NCI-H2227 (cell line): ENCODE results near the gene C17orf100.
"Not testable (repeated sequence)": the region's sequence is repeated elsewhere in the genome, so short reads cannot be mapped to it uniquely, and the experiment has no call there.

ENCODE experiments used
- DNase-seq: peaks from one replicate; lab custom pipeline; 2025; ENCODE audit not compliant: unreplicated experiment; lab: John Stamatoyannopoulos, UW

C17orf100 gene

GRCh38 chr17:6688944-6689343 is 37.4 kb downstream of the C17orf100 start:
- no peak for DNase-seq

GRCh38 chr17:6690641-6691040 is 39.1 kb downstream of the C17orf100 start:
- DNase-seq = no peak

GRCh38 chr17:6691546-6691945 is 40.0 kb downstream of the C17orf100 start:
- no peak for DNase-seq

- not testable (repeated sequence) for DNase-seq
Measured at GRCh38 chr17:6691958-6692357, 40.4 kb downstream of the C17orf100 start.

GRCh38 chr17:6695051-6695450 is 43.5 kb downstream of the C17orf100 start:
- no peak for DNase-seq

GRCh38 chr17:6695565-6695964 is 44.0 kb downstream of the C17orf100 start:
- DNase-seq = no peak

GRCh38 chr17:6696906-6697305 is 45.3 kb downstream of the C17orf100 start:
- no peak for DNase-seq

GRCh38 chr17:6698004-6698403 is 46.4 kb downstream of the C17orf100 start:
- DNase-seq = no peak

GRCh38 chr17:6699997-6700947 is 48.7 kb downstream of the C17orf100 start:
- no peak for DNase-seq

GRCh38 chr17:6700948-6701307 is 49.4 kb downstream of the C17orf100 start:
- DNase-seq = no peak

GRCh38 chr17:6701719-6702118 is 50.2 kb downstream of the C17orf100 start:
- no peak for DNase-seq

- DNase-seq = no peak
Measured at GRCh38 chr17:6702567-6703215, 51.1 kb downstream of the C17orf100 start.
